Breast epithelium (tissue), 3 donors: Measurements from ENCODE around the gene HNRNPDL.
"Not testable (repeated sequence)": the region's sequence is repeated elsewhere in the genome, so short reads cannot be mapped to it uniquely, and the experiment has no call there.

Source experiments
- POLR2A ChIP-seq: fragments of 450-650 bp; IDR thresholded peaks from one replicate; pipeline ENCODE4 v1.6.1; 2016; ENCODE audit warnings: antibody characterized with exemption, mild to moderate bottlenecking, moderate library complexity
- POLR2AphosphoS5 ChIP-seq, 3 donors: sonication (generic); formaldehyde crosslinking; IDR thresholded peaks; one replicate each; pipeline ENCODE4 v1.6.1; 2017; ENCODE audit warnings: antibody characterized with exemption in 3 of 3
- TF ChIP-seq, protein P1 (sequence below), 3 donors: fragments of 450-650 bp; IDR thresholded peaks; one replicate each; pipeline ENCODE4 v1.5.1; 2016 to 2017; ENCODE audit warnings: antibody characterized with exemption in 3 of 3, mild to moderate bottlenecking in 3 of 3, moderate library complexity in 3 of 3

DNA sequence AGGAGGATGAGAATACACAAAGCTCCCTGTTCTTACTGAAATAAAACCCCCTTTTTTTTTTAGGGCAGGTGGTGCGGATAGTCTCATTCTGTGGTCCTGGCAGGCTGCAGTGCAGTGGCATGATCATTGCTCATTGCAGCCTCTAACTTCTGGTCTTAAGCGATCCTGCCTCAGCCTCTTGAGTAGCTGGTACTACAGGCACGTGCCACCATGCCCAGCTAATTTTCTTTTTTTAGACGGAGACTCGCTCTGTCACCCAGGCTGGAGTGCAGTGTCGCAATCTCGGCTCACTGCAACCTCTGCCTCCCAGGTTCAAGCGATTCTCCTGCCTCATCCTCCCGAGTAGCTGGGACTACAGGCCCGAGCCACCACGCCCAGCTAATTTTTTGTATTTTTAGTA, 15.2 kb downstream of the HNRNPDL start:
- TF ChIP-seq, protein P1, sequence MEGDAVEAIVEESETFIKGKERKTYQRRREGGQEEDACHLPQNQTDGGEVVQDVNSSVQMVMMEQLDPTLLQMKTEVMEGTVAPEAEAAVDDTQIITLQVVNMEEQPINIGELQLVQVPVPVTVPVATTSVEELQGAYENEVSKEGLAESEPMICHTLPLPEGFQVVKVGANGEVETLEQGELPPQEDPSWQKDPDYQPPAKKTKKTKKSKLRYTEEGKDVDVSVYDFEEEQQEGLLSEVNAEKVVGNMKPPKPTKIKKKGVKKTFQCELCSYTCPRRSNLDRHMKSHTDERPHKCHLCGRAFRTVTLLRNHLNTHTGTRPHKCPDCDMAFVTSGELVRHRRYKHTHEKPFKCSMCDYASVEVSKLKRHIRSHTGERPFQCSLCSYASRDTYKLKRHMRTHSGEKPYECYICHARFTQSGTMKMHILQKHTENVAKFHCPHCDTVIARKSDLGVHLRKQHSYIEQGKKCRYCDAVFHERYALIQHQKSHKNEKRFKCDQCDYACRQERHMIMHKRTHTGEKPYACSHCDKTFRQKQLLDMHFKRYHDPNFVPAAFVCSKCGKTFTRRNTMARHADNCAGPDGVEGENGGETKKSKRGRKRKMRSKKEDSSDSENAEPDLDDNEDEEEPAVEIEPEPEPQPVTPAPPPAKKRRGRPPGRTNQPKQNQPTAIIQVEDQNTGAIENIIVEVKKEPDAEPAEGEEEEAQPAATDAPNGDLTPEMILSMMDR (IDR thresholded peaks at IDR 0.05) = not testable (repeated sequence)
- not testable (repeated sequence) for TF ChIP-seq POLR2AphosphoS5 (IDR thresholded peaks at IDR 0.05); POLR2A
